GM21526 (cell line): ENCODE results near the gene RNF149.
"Not testable (repeated sequence)": the region's sequence is repeated elsewhere in the genome, so short reads cannot be mapped to it uniquely, and the experiment has no call there.

Source experiments
- ATAC-seq: cut with Tn5 transposase; IDR thresholded peaks from one replicate; pipeline ENCODE4 v1.9.1; 2021; ENCODE audit warnings: moderate library complexity; ENCODE audit not compliant: unreplicated experiment, low FRiP score

Gene RNF149

DNA sequence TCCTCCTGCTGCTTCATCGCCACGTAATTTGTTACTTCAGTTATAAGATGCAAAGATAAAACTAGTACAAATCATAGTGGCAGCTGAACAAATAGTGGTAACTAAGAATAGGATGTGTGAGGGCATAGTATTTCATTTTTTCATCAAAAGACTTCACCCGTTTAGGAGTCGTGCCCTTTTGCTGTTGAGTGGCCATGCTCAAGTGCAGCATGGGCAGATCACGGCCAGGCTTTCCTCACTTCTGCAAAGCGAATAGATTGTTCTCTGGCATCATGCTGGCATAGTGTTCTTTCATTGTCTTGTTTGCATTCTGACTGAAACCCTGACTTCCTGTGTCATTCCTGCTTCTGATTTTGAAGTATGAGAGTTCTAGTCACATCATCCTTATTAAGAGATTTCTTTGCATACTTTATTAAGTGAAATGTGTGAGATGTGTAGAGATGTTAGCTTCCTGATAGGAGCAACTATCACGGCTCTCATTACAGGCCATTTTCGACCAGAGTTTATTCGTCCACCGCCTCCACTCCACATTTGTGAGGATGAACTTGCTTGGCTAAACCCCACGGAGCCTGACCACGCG is 44.1 kb downstream of the RNF149 start:
- no peak for ATAC-seq

DNA sequence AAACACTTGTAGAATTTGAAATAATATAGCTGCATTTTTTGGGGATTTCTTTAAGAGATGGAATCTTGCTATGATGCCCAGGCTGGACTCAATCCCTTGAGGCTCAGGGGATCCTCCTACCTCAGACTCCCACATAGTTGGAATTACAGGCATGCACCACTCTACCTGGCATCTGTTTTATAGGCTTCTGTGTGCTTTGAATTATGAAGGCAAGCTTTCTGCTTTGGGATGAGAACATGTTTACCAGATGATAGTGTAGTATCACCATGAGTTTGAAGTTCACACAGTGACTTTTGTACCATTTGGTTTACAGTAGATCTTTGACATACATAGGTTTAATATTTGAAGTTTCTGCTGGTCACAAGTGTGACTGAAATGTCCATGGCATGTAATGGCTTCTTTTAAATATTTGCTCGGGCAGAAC is 45.1 kb downstream of the RNF149 start:
- ATAC-seq, result no peak

DNA sequence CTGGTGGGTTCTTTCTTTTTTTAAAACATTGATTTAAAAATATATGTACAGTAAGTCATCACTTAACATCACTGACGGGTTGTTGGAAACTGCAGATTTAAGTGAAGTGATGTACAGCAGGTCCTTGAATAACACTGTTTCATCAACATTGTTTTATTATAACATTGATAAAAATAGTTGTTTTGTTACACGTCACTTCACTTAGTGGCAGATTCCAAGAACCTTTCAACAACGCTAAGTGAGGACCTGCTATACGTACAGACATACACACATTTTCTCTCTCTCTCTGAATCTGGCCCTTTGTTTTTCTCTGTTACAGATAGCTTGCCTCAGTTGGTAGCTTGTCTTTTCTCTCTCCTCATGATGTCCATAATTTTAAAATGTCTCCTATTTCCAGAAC is 46.4 kb downstream of the RNF149 start:
- no peak for ATAC-seq

DNA sequence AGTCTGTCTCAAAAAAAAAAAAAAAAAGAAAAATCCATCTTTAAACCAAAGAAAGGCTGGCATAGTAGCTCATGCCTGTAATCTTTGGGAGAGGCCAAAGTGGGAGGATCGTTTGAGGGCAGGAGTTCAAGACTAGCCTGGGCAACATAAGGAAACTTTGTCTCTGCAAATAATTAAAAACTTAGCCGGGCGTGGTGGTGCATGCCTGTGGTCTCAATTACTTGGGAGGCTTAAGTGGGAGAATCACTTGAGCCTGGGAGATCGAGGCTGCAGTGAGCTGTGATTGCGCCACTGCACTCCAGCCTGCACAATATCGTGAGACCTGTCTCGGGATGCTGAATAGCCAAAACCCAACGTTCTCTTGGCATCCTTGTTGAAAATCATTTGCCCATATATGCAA is 49.7 kb downstream of the RNF149 start:
- no peak for ATAC-seq

DNA sequence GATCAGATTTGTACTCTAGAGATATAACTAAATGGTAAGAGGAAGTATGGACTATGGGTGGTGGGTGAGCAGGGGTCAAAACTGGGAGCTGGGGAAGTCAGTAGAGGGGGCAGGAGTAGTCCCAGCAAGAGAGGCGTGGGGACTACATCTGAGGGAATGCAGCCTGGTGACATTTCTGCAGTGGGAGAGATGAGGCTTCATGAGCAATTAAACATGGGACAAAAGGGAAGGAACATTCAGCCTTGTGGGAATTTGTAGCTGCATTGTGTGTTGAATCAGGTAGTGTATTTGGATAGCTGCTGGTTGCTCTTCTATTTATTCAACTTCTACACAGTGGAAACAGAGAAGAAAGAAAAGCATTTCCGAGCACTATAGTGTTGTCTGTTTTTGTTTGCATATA is 52.2 kb downstream of the RNF149 start:
- no peak for ATAC-seq

DNA sequence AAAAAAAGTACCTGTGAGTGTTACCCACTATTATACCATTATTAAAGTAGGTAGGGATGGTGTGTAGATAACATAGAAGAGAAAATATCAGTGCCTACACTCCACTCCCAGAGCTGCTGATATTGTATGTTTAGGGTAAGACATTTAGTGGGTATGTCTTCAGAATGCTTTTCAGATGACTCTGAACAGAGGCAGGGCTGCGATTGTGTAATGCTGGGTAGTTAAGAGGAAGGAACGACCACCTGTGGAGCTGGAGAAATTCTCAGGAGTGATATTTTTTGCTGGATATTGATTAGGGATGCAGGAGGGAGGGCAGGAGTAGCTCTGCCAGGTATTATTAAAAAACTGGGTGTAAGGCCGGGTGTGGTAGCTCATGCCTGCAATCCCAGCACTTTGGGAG is 53.0 kb downstream of the RNF149 start:
- no peak for ATAC-seq

DNA sequence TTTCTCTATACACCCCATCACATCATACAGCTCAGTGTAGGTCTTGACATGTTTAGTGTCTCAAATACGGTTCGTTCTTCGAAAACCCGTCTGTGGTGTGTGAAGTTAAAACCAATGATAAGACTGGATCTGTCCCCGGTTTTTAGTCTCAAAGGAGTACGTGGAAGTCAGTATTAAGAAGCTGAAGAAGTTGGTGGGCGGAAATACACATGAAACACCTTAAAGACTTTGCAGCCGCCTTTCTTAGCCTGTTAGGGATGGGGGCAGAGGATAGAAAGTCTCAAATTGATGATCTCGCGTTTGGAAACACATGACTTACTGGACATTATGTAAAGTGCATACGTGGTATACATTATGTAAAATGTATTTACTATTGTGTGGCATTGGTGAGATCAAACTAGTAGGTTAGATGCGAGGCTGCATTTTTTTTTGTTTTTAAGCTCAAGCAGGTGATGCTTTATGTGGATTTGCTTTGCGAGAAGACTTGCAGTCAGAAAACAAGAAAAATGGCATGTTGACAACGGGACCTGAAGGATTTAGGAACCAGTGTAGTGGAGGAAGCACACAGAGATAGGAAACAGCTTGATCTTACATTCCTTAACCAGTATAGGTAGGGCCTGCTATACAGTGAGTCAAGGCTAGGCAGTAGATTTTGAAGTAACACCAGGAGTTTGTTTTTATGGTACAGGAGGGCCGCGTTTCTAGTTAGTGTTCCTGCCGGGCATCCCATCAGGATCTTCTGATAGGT is 54.6 kb downstream of the RNF149 start:
- ATAC-seq, result peak; percentile 5

DNA sequence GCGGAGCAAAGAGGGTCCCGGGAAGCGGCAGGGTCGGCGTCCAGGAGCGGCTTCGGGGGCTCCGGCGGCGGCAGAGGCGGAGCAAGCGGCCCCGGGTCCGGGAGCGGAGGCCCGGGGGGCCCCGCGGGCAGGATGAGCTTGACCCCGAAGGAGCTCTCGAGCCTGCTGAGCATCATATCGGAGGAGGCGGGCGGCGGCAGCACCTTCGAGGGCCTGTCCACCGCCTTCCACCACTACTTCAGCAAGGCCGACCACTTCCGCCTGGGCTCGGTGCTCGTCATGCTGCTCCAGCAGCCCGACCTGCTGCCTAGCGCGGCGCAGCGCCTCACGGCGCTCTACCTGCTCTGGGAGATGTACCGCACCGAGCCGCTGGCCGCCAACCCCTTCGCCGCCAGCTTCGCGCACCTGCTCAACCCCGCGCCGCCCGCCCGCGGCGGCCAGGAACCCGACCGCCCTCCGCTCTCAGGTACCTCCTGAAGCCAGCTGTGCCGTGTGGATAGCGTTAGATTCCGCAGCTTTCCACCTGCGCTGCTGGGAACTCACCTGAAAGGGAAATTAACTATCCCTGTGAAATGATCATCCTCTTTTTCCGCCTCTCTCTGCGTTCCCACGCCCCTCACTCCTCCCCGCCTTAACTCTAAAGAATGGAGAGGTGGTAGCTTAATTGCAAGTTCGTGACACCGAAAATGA is 55.3 kb downstream of the RNF149 start:
- ATAC-seq, result peak; percentile 55

DNA sequence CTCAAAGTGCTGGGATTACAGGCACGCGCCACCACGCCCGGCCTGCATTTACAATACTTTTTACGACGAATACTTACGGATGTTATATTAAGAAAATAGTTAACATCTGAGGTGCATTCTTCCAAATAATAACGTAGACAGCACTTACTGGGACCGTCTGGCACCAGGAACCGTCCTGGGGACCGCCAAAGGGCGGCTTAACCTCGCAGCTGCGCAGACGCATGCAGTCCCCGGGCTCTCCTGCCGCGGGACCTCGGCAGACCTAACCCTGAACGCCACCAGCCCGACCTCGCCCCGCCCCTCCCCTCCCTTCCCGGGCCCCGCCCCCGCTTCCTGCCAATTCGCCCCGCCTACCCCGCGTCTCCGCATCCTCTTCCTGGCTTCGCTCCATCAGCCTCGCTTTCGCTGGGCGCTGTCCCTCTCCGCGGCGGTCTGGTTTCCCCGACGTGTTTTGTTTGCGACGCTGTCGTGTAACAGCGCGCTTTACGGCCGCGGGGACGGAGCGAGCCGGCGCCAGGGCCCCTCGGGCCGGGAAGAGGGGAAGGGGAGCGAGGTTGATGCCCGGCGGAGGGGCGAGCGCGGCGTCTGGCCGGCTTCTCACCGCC is 56.0 kb downstream of the RNF149 start, which contains the start of gene CNOT11:
CNOT11 (plus strand) TSS at position 479 of the 605 bp plus-strand sequence; CDS start at position 558, 79 bp downstream.
- peak; percentile 79 for ATAC-seq

DNA sequence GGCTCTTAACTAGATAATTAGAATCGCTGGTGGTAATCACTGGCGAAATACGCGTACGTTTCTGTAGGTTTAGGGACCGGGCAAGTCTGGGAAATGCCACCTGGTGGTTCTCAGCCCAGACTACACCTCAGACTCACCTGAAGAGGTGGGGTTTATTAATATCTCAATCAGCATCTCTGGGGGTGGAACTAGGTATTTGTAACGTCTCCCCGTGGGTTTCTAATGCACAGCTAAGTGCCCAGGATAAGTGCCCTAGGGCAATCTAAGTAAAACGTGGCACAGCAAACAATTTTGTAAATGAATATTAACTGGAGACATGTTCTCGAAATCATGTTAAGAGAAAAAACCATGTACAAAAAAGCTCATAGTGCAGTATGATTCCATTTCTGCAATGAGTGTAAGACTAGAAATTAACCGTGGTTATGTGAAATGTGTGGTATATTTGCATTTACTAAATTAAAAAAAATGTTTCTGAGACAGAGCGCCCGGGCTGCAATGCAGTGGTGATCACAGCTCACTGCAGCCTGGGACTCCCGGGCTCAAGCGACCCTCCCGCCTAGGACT is 56.6 kb downstream of the RNF149 start:
- peak; percentile 37 for ATAC-seq

DNA sequence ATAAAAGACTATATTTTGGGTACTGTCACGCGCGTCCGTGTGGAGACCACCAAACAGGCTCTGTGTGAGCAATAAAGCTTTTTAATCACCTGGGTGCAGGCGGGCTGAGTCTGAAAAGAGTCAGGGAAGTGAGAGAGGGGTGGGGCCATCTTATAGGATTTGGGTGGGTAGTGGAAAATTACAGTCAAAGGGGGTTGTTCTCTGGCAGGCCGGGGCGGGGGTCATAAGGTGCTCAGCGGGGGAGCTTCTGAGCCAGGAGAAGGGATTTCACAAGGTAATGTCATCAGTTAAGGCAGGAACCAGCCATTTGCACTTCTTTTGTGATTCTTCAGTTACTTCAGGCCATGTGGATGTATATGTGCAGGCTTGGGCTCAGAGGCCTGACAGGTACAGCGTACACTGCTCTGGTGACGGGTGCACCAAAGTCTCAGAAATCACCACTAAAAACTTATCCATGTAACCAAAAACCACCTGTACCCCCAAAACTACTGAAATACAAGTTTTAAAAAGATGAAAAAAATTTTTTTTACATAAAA is 57.2 kb downstream of the RNF149 start:
- not testable (repeated sequence) for ATAC-seq

DNA sequence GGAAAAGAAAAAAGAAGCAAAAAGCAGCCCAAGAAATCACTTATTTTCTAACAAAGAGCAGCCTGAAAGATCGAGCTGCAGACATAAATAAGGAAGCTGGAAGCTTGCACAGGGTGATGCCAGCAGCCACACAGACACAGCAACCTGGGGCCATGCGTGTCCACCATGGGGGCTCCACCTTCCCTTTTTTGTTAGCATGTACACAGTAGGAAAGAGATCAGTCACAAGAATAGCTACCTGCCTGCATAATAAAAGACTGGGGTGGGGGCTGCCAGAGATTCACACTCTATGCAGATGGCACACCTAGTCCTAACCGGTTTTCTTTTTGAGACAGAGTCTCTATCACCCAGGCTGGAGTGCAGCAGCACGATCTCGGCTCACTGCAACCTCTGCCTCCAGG is 58.7 kb downstream of the RNF149 start:
- no peak for ATAC-seq

DNA sequence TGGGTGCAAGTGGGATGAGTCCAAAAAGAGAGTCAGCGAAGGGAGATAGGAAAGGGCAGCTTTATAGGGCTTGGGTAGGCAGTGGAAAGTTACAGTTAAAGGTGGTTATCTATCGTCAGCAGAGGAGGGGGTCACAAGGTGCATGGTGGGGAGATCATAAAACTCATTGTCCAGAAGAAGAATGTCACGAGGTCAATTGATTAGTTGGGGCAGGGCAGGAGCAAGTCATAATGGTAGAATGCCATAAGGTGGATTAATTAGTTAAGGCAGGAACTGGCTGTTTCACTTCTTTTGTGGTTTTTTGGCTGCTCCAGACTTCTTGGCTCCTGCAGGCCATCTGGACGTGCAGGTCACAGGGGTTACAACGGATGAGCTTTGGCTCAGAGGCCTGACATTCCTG is 59.7 kb downstream of the RNF149 start:
- ATAC-seq, result not testable (repeated sequence)

DNA sequence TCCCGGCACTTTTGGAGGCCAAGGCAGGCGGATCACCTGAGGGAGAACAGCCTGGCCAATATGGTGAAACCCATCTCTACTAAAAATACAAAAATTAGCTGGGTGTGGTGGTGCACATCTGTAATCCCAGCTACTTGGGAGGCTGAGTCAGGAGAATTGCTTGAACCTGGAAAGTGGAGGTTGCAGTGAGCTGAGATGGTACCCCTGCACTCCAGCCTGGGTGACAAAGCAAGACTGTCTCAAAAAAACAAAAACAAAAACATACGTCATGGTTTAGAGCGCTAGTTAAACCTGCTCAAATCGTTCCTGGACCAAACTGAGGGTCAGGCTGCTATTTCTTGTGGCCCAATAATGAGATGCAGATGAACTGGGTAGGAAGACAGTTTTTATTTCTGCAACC is 63.0 kb downstream of the RNF149 start:
- not testable (repeated sequence) for ATAC-seq

DNA sequence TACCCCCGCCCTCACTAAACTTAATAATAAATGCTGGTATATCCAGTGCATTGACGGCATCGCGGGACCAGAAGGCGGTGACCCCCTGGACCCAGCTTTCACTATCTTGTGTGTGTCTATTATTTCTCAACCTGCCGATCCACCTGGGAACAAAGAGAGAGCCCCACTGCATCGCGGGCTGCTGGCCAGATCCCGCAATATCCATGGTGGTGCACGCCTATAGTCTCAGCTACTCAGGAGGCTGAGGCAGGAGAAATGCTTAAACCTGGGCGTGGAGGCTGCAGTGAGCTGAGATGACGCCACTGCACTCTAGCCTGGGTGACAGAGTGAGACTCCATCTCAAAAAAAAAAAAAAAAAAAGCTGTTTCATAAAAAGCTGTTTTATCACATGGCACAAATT is 63.6 kb downstream of the RNF149 start:
- ATAC-seq, result not testable (repeated sequence)

DNA sequence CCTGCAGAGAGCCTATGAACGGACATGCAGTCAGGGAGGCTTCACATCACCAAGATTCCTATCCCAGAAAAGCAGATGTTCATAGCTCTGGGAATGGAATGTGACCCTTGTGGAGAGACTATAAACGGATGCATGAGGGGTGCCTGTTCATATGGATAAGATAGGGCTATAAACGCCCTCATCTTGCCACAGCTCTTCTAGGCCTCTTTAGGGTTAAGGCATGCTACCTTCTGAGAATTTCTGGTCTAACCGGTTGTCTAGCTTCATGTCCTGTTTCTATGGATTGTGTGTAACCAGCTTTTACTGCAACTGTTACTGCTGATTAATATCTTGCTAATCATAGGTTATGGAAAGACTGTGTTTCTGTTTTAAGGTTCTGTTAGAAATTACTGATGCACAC is 64.1 kb downstream of the RNF149 start:
- ATAC-seq, result not testable (repeated sequence)

DNA sequence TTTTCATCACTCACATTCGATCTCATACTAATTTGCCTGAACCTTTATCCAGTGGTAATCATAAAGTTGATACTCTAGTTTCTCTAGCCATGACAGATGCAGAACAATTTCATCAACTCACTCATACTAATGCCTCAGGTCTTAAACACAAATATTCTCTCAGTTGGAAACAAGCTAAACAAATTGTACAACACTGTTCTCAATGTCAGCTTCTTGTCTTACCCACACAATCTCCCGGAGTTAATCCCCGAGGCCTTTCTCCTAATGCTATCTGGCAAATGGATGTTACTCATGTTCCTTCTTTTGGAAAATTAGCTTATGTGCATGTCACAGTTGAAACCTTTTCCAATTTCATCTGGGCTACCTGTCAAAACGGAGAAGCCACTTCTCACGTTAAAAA is 67.3 kb downstream of the RNF149 start:
- ATAC-seq, result no peak

DNA sequence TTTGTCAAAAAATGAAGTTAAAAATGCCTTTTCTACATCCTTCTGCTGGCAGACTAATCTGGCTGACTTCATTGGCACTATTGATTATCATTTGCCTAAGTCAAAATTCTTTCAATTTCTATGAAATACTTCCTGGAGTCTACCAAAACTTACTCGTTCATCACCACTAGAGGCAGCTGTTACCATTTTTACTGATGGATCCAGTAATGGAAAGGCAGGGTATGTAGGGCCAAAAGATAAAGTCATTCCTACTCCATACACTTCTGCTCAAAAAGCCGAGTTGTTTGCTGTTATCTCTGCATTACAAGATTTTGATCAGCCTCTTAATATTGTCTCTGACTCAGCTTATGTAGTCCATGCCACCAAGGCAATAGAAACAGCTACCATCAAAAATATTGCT is 67.8 kb downstream of the RNF149 start:
- ATAC-seq, result not testable (repeated sequence)

DNA sequence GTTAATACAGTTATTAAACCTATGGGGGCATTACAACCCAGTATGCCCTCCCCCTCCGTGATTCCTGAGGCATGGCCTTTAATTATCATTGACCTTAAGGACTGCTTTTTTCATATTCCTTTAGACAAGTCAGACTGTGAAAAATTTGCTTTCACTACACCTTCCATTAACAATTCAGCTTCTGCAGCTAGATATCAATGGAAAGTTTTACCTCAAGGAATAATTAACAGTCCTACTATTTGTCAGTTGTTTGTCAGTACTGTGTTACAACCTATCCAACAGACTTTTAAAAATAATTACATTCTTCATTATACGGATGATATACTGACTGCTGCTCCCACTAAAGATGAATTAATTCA is 68.8 kb downstream of the RNF149 start:
- not testable (repeated sequence) for ATAC-seq

DNA sequence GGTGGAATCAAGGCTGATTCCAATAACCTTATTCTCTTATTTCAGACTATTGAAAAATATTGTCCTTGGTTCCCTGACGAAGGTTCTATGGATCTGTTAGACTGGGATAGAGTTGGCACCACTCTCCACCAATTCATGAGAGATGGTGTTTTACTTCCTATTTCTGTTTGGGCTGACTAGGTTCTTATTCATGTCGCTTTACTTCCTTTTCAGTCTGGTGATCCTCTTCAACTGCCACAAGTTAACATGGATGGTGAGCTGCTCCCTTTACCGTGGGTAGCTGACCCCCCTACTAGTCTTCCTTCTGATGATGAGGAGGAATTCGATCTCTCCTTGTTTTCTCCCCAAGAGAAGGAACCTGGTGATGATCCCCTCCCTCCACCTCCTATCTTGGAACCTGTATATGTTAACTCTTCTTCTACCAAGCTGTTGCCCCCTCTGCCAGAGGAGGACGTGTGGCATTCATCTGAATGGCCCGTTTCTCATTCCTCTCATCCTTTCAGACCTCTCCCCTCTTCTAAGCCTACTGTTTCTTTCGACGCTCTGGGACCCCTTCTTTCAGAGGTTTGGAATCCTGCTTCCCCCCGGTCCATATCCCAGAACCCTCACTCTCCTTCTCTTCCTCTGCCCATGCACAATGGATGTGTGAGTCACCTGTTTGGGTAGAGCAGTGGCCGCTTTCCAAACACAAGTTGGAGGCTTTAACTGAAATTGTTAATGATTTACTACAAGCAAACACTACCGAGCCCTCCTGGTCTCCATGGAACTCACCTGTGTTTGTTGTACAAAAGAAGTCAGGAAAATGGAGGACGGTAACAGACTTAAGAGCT is 69.4 kb downstream of the RNF149 start:
- no peak for ATAC-seq
